GM23248 (cell line): Measurements from ENCODE around the gene SERINC3.

Experiments
- EZH2 ChIP-seq: fragments of 200-600 bp; sonication (generic); IDR thresholded peaks from 2 replicates; pipeline ENCODE4 v1.6.1; 2018; ENCODE audit warnings: antibody characterized with exemption, mild to moderate bottlenecking; ENCODE audit not compliant: insufficient read depth, poor library complexity, severe bottlenecking
- EZH2phosphoT487 ChIP-seq: fragments of 200-600 bp; sonication (generic); IDR thresholded peaks from 2 replicates; pipeline ENCODE4 v1.6.1; 2018; ENCODE audit warnings: antibody characterized with exemption, moderate library complexity, mild to moderate bottlenecking, low read depth; ENCODE audit not compliant: insufficient read depth

DNA sequence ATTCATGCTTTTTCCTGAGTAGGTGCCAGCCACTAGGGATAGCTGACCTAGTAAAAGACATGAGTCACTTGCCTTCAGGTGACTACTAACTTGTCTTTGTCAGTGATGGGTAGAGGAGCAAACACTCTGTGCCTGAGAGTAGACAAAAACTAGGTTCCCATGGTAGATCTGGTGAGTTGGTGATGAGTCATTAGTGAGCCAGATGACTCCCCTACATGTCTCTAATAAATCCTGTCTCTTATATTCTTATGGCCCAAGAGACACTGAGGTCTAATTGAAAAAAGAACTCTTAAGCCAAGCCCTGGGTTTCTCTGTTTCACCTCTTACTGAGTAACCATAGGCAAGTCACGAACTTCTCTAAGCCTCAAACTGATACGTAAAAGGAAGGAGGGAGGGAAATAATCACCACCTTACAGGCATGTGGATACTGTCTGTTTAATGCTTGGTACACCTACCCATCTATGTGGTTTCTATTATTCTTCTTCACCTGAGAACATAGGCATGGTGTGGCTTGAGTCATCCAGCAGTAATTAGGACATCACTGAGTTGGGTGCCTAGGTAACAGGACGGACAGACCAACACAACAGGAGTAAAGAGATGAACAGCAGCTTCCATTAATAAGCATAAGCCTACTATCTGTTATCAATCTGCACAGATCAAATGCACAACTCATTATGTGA lies 25.9 kb downstream of the SERINC3 start:
- TF ChIP-seq EZH2 = no peak
- TF ChIP-seq EZH2phosphoT487 = no peak
